Keratinocyte (primary cell): ENCODE measurements around the gene RFPL3. TPM values are rescaled to one million over a fixed set of nuclear protein-coding genes. Genes with fewer than 3 reads are reported as not detected.

ENCODE experiments used
- DNase-seq: peaks from one replicate; pipeline ENCODE4 v3.0.0-alpha.2; 2011; ENCODE audit warnings: low read depth, missing footprints, low spot score
- FAIRE-seq: peaks from 2 replicates; lab custom pipeline; 2011; peaks lifted over from hg19 to GRCh38; lab: Jason Lieb, UNC
- H2AFZ ChIP-seq: 2 replicates; pipeline ENCODE4 v1.6.0; 2012; ENCODE audit warnings: low read length, control low read depth, inconsistent platforms; ENCODE audit not compliant: control insufficient read depth
- H3K27ac ChIP-seq: 2 replicates; pipeline ENCODE4 v1.5.1; 2011; ENCODE audit warnings: low read length; ENCODE audit not compliant: control insufficient read depth, insufficient read depth
- H3K27me3 ChIP-seq: 3 replicates; pipeline ENCODE4 v1.6.0; 2011; ENCODE audit warnings: low read length; ENCODE audit not compliant: control insufficient read depth, insufficient read depth; ENCODE audit errors: extremely low read depth
- H3K36me3 ChIP-seq, 2 experiments: 2 replicates in 1 of 2; 3 replicates in 1 of 2; pipeline ENCODE4 v1.5.1; 2011; ENCODE audit warnings: low read length in 2 of 2, mild to moderate bottlenecking in 1 of 2; ENCODE audit not compliant: control insufficient read depth in 2 of 2, insufficient read depth in 2 of 2; ENCODE audit errors: extremely low read depth in 1 of 2
- H3K4me1 ChIP-seq: 3 replicates; pipeline ENCODE4 v1.5.1; 2011; ENCODE audit warnings: low read length; ENCODE audit not compliant: control insufficient read depth, insufficient read depth; ENCODE audit errors: extremely low read depth
- H3K4me2 ChIP-seq: 3 replicates; pipeline ENCODE4 v1.6.0; 2011; ENCODE audit warnings: low read depth, low read length; ENCODE audit not compliant: control insufficient read depth, insufficient read depth; ENCODE audit errors: extremely low read depth
- H3K4me3 ChIP-seq, 3 experiments: fragments of 200-600 bp in 1 of 3; sonication (generic) in 1 of 3; 2 replicates in 2 of 3; 3 replicates in 1 of 3; pipeline ENCODE4 v1.5.1; 2011 to 2016; ENCODE audit warnings: low read length in 3 of 3, mild to moderate bottlenecking in 3 of 3, control low read depth in 2 of 3, inconsistent platforms in 1 of 3, low read depth in 1 of 3, mixed read lengths in 1 of 3, mixed run types in 1 of 3, moderate library complexity in 1 of 3; ENCODE audit not compliant: control insufficient read depth in 2 of 3, insufficient read depth in 2 of 3; ENCODE audit errors: extremely low read depth in 1 of 3
- H3K79me2 ChIP-seq: 2 replicates; pipeline ENCODE4 v1.6.0; 2012; ENCODE audit warnings: low read length; ENCODE audit not compliant: control insufficient read depth, insufficient read depth
- H3K9ac ChIP-seq: 3 replicates; pipeline ENCODE4 v1.6.0; 2011; ENCODE audit warnings: low read length; ENCODE audit not compliant: control insufficient read depth, insufficient read depth; ENCODE audit errors: extremely low read depth
- H3K9me1 ChIP-seq: 3 replicates; pipeline ENCODE4 v1.6.0; 2011; ENCODE audit warnings: low read length; ENCODE audit not compliant: control insufficient read depth, insufficient read depth; ENCODE audit errors: extremely low read depth
- H3K9me3 ChIP-seq: 2 replicates; pipeline ENCODE4 v1.5.1; 2012; ENCODE audit warnings: low read depth, low read length; ENCODE audit not compliant: control insufficient read depth
- H4K20me1 ChIP-seq: 3 replicates; pipeline ENCODE4 v1.6.0; 2011; ENCODE audit warnings: low read length; ENCODE audit not compliant: control insufficient read depth, insufficient read depth; ENCODE audit errors: extremely low read depth
- CTCF ChIP-seq, 3 experiments: IDR thresholded peaks in 1 of 3; conservative IDR thresholded peaks in 1 of 3; optimal IDR thresholded peaks in 1 of 3; 2 replicates in 2 of 3; 3 replicates in 1 of 3; pipeline versions ENCODE3 to v1.5.1; 2011; ENCODE audit warnings: low read length in 3 of 3, mild to moderate bottlenecking in 3 of 3, moderate library complexity in 2 of 3, control low read depth in 1 of 3, inconsistent platforms in 1 of 3; ENCODE audit not compliant: insufficient read depth in 2 of 3; ENCODE audit errors: extremely low read depth in 1 of 3
- EZH2 ChIP-seq: IDR thresholded peaks from one replicate; pipeline ENCODE4 v1.6.1; 2012; ENCODE audit warnings: inconsistent platforms, mild to moderate bottlenecking, low read length, moderate library complexity
- dilution Hi-C: fragments of 300-500 bp; cut with MboI; formaldehyde crosslinking; loops from one replicate; pipeline ENCODE4 v1.7.0; 2020; ENCODE audit warnings: low sequenced_read_pairs; ENCODE audit not compliant: extremely low pct_ligation_motif_present
- polyA plus RNA-seq, 5 experiments: library from polyadenylated mRNA; depleted of rRNA in 3 of 5; stranded (reverse) in 3 of 5; stranded (forward) in 1 of 5; unstranded in 1 of 5; fragments of >200 nt; gene quantifications; 1 replicate in 1 of 5; 2 replicates in 3 of 5; 3 replicates in 1 of 5; pipeline versions ENCODE4 v1.2.1 to v1.2.3, GENCODE V29; 2011 to 2012; ENCODE audit warnings: missing spikeins in 2 of 5, low read depth in 1 of 5, low replicate concordance in 1 of 5
- small RNA-seq, 3 experiments: library from RNA; depleted of rRNA; stranded (forward); fragments of <200 nt; gene quantifications; one replicate each; pipeline ENCODE3, GENCODE V24; 2012; ENCODE audit warnings: low read depth in 3 of 3, low replicate concordance in 1 of 3; ENCODE audit not compliant: insufficient read length in 3 of 3

Gene RFPL3
- polyA plus RNA-seq, 1 donor (not counting 4 experiments of a cell fraction or from before 2014, with no cell fraction given), result not detected

- no peak for FAIRE-seq
- Histone ChIP-seq H3K27me3 (no peaks in the 10 kb centered on the region), H3K36me3 (peaks cover 19 to 27% of the 10 kb centered on the region in 2 experiments), H3K9me3 (no peaks in the 10 kb centered on the region), H3K4me1 (peaks cover 25% of the 10 kb centered on the region), H3K9me1 (peaks cover 2% of the 10 kb centered on the region), H3K4me2 (no peak overlapping the region), H3K4me3 (no peak overlapping the region), H3K9ac (no peak overlapping the region), H3K27ac (no peak overlapping the region), H4K20me1 (no peaks in the 10 kb centered on the region), H2AFZ (no peak overlapping the region), H3K79me2 (peaks cover 43% of the 10 kb centered on the region)
- dilution Hi-C loops, result no loop called here
- no peak for TF ChIP-seq CTCF (optimal IDR thresholded peaks at IDR 0.05 in 1 of 3, IDR thresholded peaks at IDR 0.05 in 1 of 3, conservative IDR thresholded peaks at IDR 0.05 in 1 of 3; ENCODE audit: extremely low read depth in 1 of 3, insufficient read depth in 2 of 3, low read length in 3 of 3)
- no peak for TF ChIP-seq EZH2
- DNase-seq, result no peak
Measured at GRCh38 chr22:32409977-32410376, 52.3 kb downstream of the RFPL3 start.

GRCh38 chr22:32410459-32410858 is 52.8 kb downstream of the RFPL3 start:
- H3K9ac ChIP-seq, result peak overlapping the region; percentile 96
- H3K9me1 ChIP-seq, result peaks cover 2% of the 10 kb centered on the region
- H4K20me1 ChIP-seq, result no peaks in the 10 kb centered on the region
- peaks cover 25% of the 10 kb centered on the region for H3K4me1 ChIP-seq
- dilution Hi-C loops, result no loop called here
- FAIRE-seq (no peak), DNase-seq (no peak)
- H2AFZ ChIP-seq, result no peak overlapping the region
- TF ChIP-seq CTCF (optimal IDR thresholded peaks at IDR 0.05 in 1 of 3, IDR thresholded peaks at IDR 0.05 in 1 of 3, conservative IDR thresholded peaks at IDR 0.05 in 1 of 3; ENCODE audit: extremely low read depth in 1 of 3, insufficient read depth in 2 of 3, low read length in 3 of 3), result no peak
- TF ChIP-seq EZH2, result no peak
- H3K36me3 ChIP-seq, result peaks cover 15 to 23% of the 10 kb centered on the region in 2 experiments
- no peaks in the 10 kb centered on the region for H3K27me3 ChIP-seq
- peaks cover 43% of the 10 kb centered on the region for H3K79me2 ChIP-seq
- H3K4me3 ChIP-seq, result no peak overlapping the region
- peak overlapping the region; percentile 97 for H3K4me2 ChIP-seq
- H3K9me3 ChIP-seq, result no peaks in the 10 kb centered on the region
- H3K27ac ChIP-seq, result peak overlapping the region; percentile 96

Small RNA genes within 50 kb of the gene (small RNA-seq; reads per million reads assigned to genes)
- 0 reads per million in 3 experiments for gene AL021937.2
- 0 reads per million in 3 experiments for gene IGLVIVOR22-2
- gene RF02171, result 0 reads per million in 3 experiments
- gene RF02172, result 0 reads per million in 3 experiments

Other genes starting within 250 kb of the RFPL3 start
- gene C22orf42, start 198.6 kb upstream of the RFPL3 start, polyA plus RNA-seq, result not detected in 3 replicates
- not detected in 3 replicates for gene RFPL2, start 152.8 kb upstream of the RFPL3 start, polyA plus RNA-seq
- not detected in 3 replicates for gene SLC5A4, start 102.5 kb upstream of the RFPL3 start, polyA plus RNA-seq
- 117 to 143 TPM (median 122 TPM) in 3 replicates for gene RTCB, start 54.4 kb downstream of the RFPL3 start, polyA plus RNA-seq
- 0.57 to 1.9 TPM (median 1.3 TPM) in 3 replicates for gene BPIFC, start 106.6 kb downstream of the RFPL3 start, polyA plus RNA-seq
- gene FBXO7, start 116.9 kb downstream of the RFPL3 start, polyA plus RNA-seq, result 88.7 to 106 TPM (median 101 TPM) in 3 replicates